NOMO-1 treated with dmso at 0.1 percent for 144 hours (cell line): ENCODE measurements around the gene SECISBP2.

Source experiments
- DNase-seq: peaks from one replicate; lab custom pipeline; 2025; ENCODE audit not compliant: unreplicated experiment; lab: John Stamatoyannopoulos, UW

The SECISBP2 gene

DNA sequence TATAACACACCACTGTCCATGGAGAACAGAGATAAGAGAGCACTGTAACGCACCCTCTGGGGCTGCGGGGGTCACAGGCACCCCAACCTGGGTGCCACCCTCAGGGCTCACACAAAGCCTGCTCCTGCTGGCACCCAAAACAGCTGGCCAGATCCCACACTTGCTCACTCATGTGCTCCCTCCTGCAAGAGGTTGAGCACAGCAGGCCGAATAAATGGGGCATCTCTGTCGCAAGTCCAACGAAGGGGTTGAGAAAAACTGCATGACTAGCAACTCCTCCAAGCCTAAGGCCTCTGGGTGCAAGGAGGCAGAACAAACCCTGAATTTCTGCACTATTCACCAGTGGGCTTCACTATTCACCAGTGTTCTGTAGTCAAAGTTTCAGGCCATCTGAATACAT lies 80.3 kb downstream of the SECISBP2 start:
- DNase-seq: no peak

DNA sequence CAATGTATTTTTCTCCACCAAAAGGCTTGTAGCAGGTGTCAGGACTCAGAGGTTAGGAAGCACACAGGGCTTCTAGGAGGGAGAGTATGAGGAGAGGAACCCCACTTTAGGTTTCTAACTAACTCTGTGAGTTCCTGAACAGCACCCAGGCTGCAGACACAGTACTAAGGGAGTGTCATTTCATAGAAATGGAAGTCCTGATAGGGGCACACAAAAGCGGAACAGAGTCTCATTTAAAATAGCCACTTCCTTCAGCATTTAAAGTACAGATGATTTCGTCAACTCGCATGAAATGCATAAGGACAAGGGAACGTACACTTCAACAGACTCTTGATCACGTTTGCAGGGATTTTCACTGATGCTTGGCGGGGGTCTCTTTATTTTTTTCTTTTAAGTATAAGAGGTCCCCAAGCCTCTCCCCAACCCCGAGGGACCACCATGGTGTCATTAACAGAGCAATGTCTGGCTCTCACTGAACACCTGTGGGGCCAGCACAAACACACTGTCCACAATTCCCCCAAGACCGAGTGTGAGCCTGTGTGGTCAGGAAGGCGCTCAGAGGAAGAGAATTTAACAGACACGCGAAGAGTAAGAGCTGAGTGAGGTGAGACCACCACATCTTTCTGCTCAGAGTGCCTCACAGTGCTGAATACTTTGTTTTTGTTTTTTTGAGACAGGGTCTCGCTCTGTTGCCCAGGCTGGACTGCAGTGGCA lies 82.3 kb downstream of the SECISBP2 start:
- peak; percentile 65 for DNase-seq

DNA sequence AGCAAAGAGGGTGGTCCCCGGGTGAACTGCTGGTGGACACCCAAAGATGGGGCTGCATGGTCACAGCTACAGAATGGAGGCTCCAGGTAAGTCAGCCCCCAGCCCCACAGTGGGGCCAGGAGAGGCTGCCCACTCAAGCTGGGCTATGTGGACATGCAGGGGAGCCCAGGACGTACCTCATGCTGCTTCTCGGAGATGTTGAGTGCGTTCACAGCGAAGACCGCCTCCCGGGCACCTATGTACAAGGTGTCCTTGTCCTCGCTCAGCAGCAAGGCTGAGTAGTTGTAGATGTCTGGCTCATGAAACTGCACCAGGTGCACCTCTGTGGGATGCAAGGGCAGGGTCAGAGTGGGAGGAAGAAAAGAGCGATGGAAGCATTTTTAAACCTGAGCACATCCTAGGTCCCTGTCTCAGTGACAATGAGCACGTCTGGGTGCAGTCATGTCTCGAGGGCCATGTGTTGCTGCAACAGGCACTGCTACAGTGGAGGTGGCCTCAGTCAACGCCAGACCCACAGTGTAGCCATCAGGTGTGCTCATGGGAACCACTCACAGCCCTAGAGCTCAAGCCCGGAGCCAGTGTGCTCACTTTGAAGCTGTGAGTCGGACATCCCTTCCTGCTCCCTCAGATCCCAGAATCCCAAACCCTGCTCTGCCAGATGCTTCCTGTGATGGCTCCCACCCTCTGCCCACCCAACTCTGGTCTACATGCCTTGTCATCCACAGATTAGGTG lies 84.6 kb downstream of the SECISBP2 start:
- no peak for DNase-seq

DNA sequence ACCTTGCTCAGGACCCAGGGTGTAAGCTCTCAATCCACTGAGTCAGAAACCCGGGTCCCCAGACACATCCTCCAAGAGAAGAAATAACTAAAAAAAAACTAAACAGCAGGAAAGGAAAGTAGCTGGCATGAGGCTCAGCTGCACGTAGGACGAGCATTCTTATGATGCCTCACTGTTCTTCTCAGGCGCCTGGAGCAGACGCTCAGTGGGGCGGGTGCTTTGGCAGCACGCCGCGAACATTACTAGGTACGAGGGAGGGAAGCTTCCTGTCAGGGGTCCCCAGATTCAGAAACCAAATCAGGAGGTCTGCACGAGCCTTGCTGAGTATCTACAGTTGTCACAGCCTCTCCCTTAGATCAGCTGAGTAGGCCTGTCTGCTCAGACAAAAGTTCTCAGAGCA lies 85.8 kb downstream of the SECISBP2 start:
- DNase-seq: no peak

DNA sequence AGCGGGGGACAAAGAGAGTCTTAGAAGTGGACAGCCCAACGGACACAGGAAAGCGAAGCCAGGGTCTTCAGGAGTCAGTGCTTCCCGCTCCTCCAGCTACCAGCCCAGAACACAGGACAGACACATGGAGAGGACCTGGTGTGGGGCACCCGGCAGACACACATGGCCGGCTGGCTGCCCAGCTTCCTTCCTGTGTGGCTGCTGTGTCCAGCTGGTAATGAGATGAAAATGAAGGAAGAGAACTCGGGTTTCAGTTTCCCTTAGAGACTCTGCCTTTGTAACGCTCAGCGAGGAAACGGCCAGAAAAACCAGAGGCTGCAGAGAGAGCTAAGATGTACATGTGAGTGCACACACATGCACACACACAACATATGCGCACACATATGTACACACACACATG lies 87.5 kb downstream of the SECISBP2 start:
- no peak for DNase-seq

DNA sequence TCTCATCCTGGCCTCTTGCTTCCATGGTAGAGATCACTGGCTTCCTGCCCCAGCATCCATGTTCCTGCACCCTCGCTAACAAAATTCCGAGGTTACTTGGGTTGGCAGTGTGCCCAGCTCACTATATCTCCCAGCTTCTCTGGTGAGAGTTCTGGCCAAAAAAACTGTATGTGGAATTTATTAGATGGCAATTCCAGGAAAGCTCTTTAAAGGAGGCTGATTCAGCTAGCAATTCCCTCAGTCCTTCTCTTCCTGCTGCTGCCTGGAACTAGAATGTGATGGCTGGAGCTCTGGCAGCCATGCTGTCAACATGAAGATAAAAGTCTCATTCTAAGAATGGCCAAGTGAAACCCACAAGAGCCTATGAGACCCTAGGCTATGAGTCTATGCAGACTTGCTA lies 88.8 kb downstream of the SECISBP2 start:
- DNase-seq: no peak

DNA sequence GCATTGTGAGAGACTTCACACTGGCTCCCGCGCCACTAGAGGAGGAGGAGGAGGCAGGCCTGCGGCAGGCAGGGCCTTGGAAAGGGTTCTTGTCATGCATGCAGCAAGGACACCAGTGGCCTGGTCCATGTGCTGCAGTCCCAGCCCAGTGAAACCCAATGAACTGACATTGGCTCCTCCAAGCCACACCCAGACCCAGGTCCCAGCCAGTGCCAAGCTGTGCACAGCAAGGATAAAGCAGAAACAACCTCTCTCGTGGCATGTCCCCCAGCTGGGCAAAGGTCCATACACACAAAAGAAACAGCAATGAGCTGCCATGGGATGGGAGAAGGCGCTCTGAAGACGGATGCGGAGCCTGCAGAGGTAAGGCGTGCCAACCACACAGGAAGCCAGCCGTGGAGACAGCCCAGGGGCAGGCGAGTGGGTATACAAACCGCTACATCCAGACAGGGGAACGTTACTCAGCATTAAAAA lies 90.4 kb downstream of the SECISBP2 start:
- DNase-seq: no peak
